Airway epithelial cell (primary cell): ENCODE results near the gene PRKAG2. TPM values are rescaled to one million over a fixed set of nuclear protein-coding genes. Genes with fewer than 3 reads are reported as not detected.

Experiments
- total RNA-seq: library from RNA; depleted of rRNA; stranded (reverse); fragments of >200 nt; gene quantifications from 2 replicates; pipeline ENCODE4 v1.2.3, GENCODE V29; 2015

PRKAG2 gene
- total RNA-seq = 9.6 and 11.8 TPM in 2 replicates

GRCh38 chr7:151876899-151877777 lies at the start of gene PRKAG2:
TSS of gene PRKAG2 (minus strand) at chr7:151877115. CDS start at chr7:151876620, 495 bp downstream.

GRCh38 chr7:151519765-151520418 lies 357.0 kb downstream of the PRKAG2 start, which contains the start of gene RHEB:
TSS of gene RHEB (minus strand) at chr7:151519895. CDS start at chr7:151519511, 384 bp downstream.

Other genes starting within 250 kb of the PRKAG2 start
- gene GALNTL5, start 79.3 kb upstream of the PRKAG2 start, total RNA-seq = not detected in 2 replicates
- 42.5 and 52.1 TPM in 2 replicates for gene GALNT11, start 148.6 kb upstream of the PRKAG2 start, total RNA-seq